Iris pigment epithelial cell (primary cell): ENCODE data around the gene CASP7.
"Not testable (repeated sequence)": the region's sequence is repeated elsewhere in the genome, so short reads cannot be mapped to it uniquely, and the experiment has no call there.

Experiments used
- DNase-seq: peaks from one replicate; pipeline ENCODE4 v3.0.0-alpha.2; 2011; ENCODE audit warnings: low read depth

Gene CASP7

GRCh38 chr10:113754125-113754524 is 74.4 kb downstream of the CASP7 start:
- DNase-seq = no peak

- no peak for DNase-seq
These were observed 75.1 kb downstream of the CASP7 start for GRCh38 chr10:113754768-113755167.

DNA sequence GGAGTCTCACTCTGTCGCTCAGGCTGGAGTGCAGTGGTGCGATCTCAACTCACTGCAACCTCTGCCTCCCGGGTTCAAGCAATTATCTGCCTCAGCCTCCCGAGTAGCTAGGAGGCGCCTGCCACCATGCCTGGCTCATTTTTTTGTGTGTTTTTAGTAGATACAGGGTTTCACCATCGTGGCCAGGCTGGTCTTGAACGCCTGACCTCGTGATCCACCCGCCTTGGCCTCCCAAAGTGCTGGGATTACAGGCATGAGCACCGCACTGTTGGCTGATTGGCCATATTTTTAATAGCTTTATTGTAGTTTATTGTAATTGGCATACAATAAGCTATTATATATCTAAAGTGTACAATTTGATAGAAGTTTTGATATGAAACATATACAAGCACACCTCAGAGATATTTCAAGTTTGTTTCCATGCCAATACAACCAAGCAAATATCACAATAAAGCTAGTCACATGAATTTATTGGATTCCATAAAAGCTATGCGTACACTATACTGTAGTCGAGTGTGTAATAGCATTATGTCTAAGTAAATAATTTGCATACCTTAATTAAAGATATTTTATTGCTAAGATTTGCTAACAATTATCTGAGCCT is 77.3 kb downstream of the CASP7 start:
- DNase-seq = no peak

- no peak for DNase-seq
These were observed 82.4 kb downstream of the CASP7 start for GRCh38 chr10:113762083-113762482.

DNA sequence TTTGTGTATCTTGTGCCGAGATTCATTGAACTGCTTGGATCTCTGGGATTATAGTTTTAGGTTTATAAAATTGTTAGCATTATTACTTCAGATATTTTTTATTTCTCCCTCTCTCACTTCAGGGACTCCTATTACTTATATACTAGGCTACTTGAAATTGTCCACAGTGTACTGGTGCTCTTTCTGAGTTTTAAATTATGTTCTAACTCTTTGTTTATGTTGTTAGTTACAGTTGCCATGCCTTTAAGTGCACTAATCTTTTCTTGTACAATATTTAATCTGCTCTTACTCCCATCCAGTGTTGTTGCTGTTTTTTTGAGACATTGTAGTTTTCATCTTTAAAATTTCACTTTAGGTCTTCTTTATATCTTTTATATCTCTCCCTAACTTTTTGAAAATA is 84.9 kb downstream of the CASP7 start:
- no peak for DNase-seq

- no peak for DNase-seq
These were observed 86.2 kb downstream of the CASP7 start for GRCh38 chr10:113765910-113766309.

DNA sequence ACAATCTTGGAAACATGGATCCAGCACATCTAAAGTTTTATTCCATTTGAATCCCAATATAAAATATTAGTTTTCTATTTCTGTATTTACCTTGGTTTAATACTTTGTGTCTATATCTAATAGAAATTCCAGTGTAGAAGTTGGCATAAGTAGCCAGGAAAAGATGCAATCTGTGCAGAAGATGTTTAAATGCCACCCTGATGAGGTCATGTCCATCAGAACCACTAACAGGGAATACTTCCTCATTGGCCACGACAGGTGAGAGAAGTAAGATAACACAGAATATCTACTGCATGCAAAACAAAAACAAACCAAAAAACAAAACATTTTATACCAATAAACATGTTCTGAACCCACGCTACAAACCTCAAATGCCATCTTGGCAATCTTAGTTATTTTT is 87.5 kb downstream of the CASP7 start:
- no peak for DNase-seq

DNA sequence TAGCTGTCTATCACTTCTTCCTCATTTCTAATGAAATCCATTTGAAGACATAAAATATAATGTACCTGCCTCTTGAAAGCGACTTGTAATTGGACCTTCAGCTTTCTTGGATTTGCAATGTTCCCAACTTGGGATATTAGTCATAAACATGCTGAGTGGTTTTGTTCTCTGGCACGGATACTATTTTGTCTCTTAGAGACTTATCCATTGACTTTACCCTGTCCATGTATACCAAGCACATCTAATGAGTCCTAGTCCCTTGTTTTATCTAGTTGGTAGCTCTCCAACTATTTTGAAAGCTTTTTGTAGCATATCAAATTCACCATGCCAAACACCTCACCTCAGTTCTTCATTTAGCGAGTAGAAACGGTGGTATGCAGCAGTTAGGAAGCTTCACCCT is 90.6 kb downstream of the CASP7 start:
- DNase-seq = no peak

DNA sequence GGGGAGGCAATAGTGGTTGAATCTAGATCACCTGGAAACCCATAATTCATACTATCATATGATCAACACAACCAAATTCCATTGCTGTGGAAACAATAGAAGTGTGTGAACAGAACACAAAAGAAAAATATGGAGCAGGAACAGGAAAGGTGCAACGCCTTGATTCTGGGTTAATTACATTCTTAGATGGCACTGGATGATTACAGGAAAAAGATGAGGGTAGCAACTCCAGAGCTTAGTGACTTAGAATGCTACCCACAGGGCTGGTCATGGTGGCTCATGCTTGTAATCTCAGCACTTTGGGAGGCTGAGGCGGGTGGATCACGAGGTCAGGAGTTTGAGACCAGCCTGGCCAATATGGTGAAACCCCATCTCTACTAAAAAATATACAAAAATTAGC is 91.4 kb downstream of the CASP7 start:
- DNase-seq = not testable (repeated sequence)

DNA sequence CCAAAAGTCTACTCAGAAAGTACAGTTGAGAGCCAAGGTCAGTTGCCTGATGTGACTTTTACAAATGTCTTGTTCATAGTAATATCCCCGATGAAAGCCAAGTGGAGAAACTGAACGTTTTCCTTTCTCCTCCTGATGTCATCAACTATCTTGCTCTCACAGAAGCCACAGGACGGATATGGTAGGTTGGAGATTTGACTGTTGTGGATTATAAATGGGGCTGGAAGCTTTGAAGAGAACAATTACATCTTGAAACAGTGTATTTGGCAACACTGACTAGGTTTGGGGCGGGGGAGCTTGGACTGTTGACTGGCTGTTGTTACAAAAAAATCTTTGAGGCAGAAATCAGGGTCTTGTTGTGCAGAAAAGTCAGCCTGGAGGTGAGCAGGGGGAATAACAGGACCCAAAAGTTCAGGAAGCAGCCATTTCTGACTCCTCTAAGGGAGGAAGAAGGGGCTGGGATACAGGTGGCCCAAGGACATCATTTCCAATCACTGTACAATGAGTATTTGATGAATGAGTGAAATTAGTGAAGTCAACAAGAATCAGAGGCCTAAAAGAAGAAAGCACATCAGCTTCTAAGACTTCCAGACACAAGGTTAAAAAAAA is 96.1 kb downstream of the CASP7 start:
- no peak for DNase-seq

DNA sequence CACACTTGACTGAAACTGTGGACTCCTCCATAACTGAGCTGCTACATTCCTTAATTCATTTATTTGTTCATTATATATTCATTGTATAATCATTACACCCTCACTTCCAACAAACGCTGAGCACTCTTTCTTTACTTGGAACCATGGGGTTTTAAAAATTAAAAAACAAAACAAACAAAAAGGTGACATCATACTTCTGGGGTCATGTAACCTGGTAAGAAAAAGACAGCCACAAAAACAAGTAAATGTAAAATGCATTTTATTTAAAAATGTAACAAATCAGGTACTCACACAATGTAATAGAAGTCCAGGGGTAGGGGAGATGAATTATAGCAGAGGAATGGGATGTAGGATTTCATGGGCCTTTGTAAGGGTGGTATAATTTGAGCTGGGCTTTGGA is 96.8 kb downstream of the CASP7 start:
- no peak for DNase-seq
